GM12892 (cell line): ENCODE data around the gene SAMD4A.

Experiments
- POLR2A ChIP-seq: IDR thresholded peaks from 2 replicates; pipeline ENCODE4 v1.6.1; 2011; ENCODE audit warnings: low read depth, low read length, control low read depth
- POLR2AphosphoS5 ChIP-seq: IDR thresholded peaks from 2 replicates; pipeline ENCODE4 v1.6.1; 2011; ENCODE audit warnings: low read depth, low read length, control low read depth
- TAF1 ChIP-seq: IDR thresholded peaks from 2 replicates; pipeline ENCODE4 v1.6.1; 2011; ENCODE audit warnings: low read depth, mild to moderate bottlenecking, control low read depth, low read length, borderline replicate concordance

DNA sequence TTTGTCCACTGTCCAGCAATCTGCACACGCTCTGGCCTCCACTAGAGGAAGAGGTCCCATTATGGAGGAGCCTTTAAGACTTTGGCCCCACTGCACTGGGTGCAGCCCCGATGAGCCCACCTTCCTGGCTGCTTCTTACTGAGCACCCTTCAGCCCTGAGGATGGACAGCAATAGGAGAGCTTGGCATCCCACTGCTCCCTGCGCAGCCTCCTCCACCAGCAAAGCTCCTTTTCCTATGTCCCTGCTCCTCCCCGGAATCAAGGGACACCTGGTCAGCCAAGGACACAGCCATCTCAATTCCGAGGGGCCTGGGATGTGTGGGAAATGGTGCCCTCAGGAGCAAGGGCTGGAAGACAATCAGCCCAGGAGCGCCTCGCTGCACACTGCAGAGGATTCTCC is 241.0 kb downstream of the SAMD4A start:
- no peak for TF ChIP-seq POLR2AphosphoS5
- TF ChIP-seq TAF1 = no peak
- no peak for TF ChIP-seq POLR2A
